ENCODE data around the gene ABHD1.
A peak's percentile ranks its signal among the peaks of the same experiment; 100 is the strongest.
"Not testable (repeated sequence)": the region's sequence is repeated elsewhere in the genome, so short reads cannot be mapped to it uniquely, and the experiment has no call there.

Gene ABHD1

DNA sequence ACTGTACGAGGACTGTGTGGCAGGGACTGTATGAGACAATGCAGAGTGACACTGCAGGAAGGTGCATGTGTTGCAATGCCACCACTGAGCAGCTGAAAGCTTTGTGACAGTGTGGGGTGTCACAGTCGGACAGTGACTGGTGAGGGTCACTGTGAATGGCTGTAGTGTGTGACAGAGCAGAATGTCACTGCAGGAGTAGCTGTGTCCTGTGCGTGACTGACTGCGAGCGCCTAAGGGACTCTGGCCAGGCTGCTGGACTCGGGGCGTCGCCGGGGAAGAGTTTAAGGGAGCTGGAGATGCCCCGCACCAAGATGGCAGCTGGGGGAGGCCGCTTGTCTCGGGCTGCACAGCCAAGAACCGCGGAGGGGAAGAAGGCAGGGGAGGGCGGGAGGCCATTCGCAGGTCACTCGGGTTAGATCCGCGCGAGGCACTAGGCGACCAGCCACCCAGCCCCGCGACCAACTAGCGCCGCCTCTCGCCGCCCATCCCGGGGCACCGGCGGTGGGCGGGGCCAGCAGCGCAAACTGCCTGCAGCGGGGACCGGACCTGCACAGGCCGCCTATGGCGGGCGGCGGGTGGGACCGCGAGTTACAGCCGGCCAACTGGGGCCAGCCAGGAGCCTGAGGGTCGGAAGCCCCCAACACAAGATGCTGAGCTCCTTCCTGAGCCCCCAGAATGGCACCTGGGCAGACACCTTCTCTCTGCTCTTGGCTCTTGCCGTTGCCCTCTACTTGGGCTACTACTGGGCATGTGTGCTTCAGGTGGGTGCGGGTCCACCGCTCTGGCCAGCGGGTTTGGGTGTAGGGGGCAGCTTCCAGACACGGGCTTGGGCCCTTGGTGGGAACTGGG, at the start of gene ABHD1:
ABHD1 (plus strand) TSS at position 514 of the 849 bp plus-strand sequence; CDS start at position 648, 134 bp downstream.
- DNase-seq (ENCODE audit: low read depth), result peak; percentile 57

DNA sequence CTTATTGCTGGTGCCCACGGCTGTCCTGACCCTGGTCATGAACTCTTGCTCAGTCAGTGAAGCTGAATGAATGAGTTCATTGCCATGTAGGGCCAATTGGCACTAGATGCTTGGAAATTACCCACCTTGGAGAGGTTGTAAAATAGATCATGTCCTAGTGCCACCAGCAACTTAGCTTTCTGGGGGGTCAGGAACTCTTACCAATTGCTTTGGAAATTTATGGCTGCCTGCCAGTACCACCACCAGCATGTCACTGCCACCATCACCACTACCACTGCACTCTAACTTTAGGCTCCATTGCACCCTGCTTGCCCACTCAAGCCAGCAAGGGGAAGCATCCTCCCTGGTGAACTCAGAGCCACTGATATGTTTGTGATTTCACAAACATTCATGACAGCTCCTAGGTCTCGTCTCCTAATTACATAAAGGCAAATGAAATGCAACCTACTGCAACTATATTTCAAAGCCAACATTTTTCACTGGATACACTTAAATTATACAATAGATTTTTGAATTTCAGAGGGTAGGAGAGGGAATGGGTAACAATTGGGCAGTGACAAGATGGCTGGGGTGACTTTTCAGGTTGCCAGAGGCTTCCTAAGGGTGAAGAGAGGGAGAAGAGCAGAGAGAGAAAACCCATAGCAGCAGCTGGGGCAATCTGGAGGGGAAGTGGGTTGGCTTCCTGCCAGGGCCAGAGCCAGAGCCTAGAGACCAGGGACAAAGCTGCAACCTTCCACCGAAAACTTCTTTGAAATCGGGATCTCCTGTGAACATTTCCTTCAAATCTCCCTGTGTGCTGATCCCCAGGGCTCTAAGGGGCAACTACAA, 48.7 kb upstream of the ABHD1 start:
- peak; percentile 21 for DNase-seq (ENCODE audit: low read depth)

- DNase-seq (ENCODE audit: low read depth), result not testable (repeated sequence)
These were observed 48.1 kb upstream of the ABHD1 start for GRCh38 chr2:27075566-27075871.

GRCh38 chr2:27076323-27076722, 47.3 kb upstream of the ABHD1 start:
- DNase-seq (ENCODE audit: low read depth), result no peak

- no peak for DNase-seq (ENCODE audit: low read depth)
These were observed 46.4 kb upstream of the ABHD1 start for GRCh38 chr2:27077231-27077630.

- no peak for DNase-seq (ENCODE audit: low read depth)
These were observed 45.1 kb upstream of the ABHD1 start, which contains the start of gene EMILIN1 for GRCh38 chr2:27078267-27079194. Gene EMILIN1 (plus strand): TSS chr2:27078615. CDS start chr2:27079066, 451 bp downstream.

GRCh38 chr2:27079233-27080139, 44.1 kb upstream of the ABHD1 start:
- no peak for DNase-seq (ENCODE audit: low read depth)

- no peak for DNase-seq (ENCODE audit: low read depth)
These were observed 43.5 kb upstream of the ABHD1 start for GRCh38 chr2:27080140-27080469.

GRCh38 chr2:27080603-27080936, 43.0 kb upstream of the ABHD1 start:
- DNase-seq (ENCODE audit: low read depth), result no peak

GRCh38 chr2:27081984-27082772, 41.4 kb upstream of the ABHD1 start:
- DNase-seq (ENCODE audit: low read depth), result no peak

DNA sequence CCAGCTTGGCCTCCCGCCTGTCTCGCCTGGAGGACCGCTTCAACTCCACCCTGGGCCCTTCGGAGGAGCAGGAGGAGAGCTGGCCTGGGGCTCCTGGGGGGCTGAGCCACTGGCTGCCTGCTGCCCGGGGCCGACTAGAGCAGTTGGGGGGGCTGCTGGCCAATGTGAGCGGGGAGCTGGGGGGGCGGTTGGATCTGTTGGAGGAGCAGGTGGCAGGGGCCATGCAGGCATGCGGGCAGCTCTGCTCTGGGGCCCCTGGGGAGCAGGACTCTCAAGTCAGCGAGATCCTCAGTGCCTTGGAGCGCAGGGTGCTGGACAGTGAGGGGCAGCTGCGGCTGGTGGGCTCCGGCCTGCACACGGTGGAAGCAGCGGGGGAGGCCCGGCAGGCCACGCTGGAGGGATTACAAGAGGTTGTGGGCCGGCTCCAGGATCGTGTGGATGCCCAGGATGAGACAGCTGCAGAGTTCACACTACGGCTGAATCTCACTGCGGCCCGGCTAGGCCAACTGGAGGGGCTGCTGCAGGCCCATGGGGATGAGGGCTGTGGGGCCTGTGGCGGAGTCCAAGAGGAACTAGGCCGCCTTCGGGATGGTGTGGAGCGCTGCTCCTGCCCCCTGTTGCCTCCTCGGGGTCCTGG, 40.7 kb upstream of the ABHD1 start:
- no peak for DNase-seq (ENCODE audit: low read depth)

GRCh38 chr2:27083410-27084296, 40.0 kb upstream of the ABHD1 start:
- DNase-seq (ENCODE audit: low read depth), result no peak

- DNase-seq (ENCODE audit: low read depth), result no peak
These were observed 39.1 kb upstream of the ABHD1 start for GRCh38 chr2:27084297-27085061.

DNA sequence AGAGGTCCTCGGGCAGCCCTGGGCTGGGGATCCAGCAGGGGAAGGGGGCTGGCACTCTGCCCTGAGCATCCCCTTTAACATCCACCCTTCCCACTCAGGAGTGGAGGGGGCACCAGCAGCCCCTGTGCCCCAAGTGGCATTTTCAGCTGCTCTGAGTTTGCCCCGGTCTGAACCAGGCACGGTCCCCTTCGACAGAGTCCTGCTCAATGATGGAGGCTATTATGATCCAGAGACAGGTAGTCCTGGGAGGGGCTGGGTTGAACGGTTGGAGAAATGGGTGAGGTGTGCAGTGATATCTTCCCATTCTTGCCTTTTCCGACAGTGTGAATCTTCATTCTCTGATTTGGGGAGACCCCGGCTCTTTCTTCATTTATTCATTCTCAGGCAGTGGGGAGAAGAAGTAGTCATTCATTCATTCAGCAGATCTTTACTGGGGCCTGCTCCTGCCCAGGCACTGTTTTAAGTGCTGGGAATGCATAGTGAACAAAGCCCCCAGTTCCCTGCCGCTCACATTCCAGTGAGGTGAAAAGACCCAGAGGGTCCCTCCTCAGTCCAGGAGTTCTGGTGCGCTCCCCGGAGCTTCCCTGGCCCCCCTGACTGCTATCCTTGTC, 38.4 kb upstream of the ABHD1 start:
- no peak for DNase-seq (ENCODE audit: low read depth)

DNA sequence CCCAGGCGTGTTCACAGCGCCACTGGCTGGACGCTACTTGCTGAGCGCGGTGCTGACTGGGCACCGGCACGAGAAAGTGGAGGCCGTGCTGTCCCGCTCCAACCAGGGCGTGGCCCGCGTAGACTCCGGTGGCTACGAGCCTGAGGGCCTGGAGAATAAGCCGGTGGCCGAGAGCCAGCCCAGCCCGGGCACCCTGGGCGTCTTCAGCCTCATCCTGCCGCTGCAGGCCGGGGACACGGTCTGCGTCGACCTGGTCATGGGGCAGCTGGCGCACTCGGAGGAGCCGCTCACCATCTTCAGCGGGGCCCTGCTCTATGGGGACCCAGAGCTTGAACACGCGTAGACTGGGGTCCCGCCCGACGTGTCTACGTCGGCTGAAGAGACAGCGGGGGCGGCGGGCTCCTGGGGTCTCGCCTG, 37.9 kb upstream of the ABHD1 start:
- DNase-seq (ENCODE audit: low read depth), result peak; percentile 9

GRCh38 chr2:27086090-27086723, 37.4 kb upstream of the ABHD1 start:
- DNase-seq (ENCODE audit: low read depth), result peak; percentile 99

All from activated T-helper 9 cell treated with anti-CD3 and anti-CD28 coated beads, Interleukin-2, amount 50 U/mL, for 16 hours (primary cell).